Neural cell (in vitro differentiated cells): ENCODE data around the gene GLT8D1.

Experiments used
- CTCF ChIP-seq: fragments of 450-650 bp; IDR thresholded peaks from 2 replicates; pipeline ENCODE4 v1.5.1; 2014; ENCODE audit warnings: antibody characterized with exemption, mild to moderate bottlenecking, moderate library complexity; ENCODE audit not compliant: poor library complexity, severe bottlenecking
- EP300 ChIP-seq: fragments of 450-650 bp; conservative IDR thresholded peaks from 2 replicates; pipeline ENCODE4 v1.6.1; 2014; ENCODE audit warnings: antibody characterized with exemption, mild to moderate bottlenecking, moderate library complexity; ENCODE audit not compliant: poor library complexity, severe bottlenecking
- EZH2 ChIP-seq: fragments of 200-600, 300-800 bp; shearing (Covaris generic), sonication (generic); IDR thresholded peaks from 2 replicates; pipeline ENCODE4 v1.6.1; 2014; ENCODE audit warnings: antibody characterized with exemption, low read length, borderline replicate concordance, mild to moderate bottlenecking; ENCODE audit not compliant: insufficient read depth, poor library complexity, severe bottlenecking
- POLR2AphosphoS5 ChIP-seq: IDR thresholded peaks from 2 replicates; pipeline ENCODE4 v1.6.1; 2012
- RAD21 ChIP-seq: fragments of 450-650 bp; conservative IDR thresholded peaks from 2 replicates; pipeline ENCODE4 v1.6.1; 2014; ENCODE audit warnings: antibody characterized with exemption, mild to moderate bottlenecking, moderate library complexity
- SMC3 ChIP-seq: fragments of 450-650 bp; conservative IDR thresholded peaks from 2 replicates; pipeline ENCODE4 v1.6.1; 2014; ENCODE audit warnings: antibody characterized with exemption, mild to moderate bottlenecking, moderate library complexity; ENCODE audit not compliant: poor library complexity
- TF ChIP-seq, protein P1 (sequence below): IDR thresholded peaks from 2 replicates; pipeline ENCODE4 v1.6.1; 2012; ENCODE audit warnings: borderline replicate concordance

DNA sequence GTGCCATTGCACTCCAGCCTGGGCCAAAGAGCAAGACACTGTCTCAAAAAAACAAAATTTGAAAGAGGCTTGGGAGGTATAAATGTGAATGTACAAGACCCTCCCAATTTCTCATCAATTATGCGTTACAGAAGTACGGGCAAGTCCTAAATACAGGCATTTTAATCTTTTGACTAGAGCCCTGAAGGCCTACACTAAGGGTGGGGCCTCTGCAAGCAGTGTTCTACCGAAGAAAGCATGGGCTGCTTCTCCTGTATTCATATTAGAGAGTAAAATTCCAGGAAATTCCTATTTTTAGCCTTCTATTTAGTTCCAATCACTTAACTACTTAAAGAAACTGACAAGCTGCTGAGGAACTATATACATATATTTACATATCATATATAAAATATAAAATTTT, 45.5 kb downstream of the GLT8D1 start:
- TF ChIP-seq SMC3, result no peak
- TF ChIP-seq CTCF, result no peak
- TF ChIP-seq EZH2, result no peak
- TF ChIP-seq, protein P1, sequence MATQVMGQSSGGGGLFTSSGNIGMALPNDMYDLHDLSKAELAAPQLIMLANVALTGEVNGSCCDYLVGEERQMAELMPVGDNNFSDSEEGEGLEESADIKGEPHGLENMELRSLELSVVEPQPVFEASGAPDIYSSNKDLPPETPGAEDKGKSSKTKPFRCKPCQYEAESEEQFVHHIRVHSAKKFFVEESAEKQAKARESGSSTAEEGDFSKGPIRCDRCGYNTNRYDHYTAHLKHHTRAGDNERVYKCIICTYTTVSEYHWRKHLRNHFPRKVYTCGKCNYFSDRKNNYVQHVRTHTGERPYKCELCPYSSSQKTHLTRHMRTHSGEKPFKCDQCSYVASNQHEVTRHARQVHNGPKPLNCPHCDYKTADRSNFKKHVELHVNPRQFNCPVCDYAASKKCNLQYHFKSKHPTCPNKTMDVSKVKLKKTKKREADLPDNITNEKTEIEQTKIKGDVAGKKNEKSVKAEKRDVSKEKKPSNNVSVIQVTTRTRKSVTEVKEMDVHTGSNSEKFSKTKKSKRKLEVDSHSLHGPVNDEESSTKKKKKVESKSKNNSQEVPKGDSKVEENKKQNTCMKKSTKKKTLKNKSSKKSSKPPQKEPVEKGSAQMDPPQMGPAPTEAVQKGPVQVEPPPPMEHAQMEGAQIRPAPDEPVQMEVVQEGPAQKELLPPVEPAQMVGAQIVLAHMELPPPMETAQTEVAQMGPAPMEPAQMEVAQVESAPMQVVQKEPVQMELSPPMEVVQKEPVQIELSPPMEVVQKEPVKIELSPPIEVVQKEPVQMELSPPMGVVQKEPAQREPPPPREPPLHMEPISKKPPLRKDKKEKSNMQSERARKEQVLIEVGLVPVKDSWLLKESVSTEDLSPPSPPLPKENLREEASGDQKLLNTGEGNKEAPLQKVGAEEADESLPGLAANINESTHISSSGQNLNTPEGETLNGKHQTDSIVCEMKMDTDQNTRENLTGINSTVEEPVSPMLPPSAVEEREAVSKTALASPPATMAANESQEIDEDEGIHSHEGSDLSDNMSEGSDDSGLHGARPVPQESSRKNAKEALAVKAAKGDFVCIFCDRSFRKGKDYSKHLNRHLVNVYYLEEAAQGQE, result no peak
- TF ChIP-seq RAD21, result no peak
- no peak for TF ChIP-seq EP300
- TF ChIP-seq POLR2AphosphoS5, result no peak
